ENCODE measurements around the gene ZBTB16. TPM values are rescaled to one million over a fixed set of nuclear protein-coding genes. Genes with fewer than 3 reads are reported as not detected.
A peak's percentile ranks its signal among the peaks of the same experiment; 100 is the strongest.

ZBTB16 gene
- total RNA-seq, 1 donor = under 0.01 TPM

- peaks cover 30% of the 10 kb centered on the region for H3K27me3 ChIP-seq (ENCODE audit: insufficient read depth, low read length)
- H3K4me3 ChIP-seq (ENCODE audit: insufficient read depth, low read length) = no peak overlapping the region
- no peak for TF ChIP-seq CTCF (IDR thresholded peaks at IDR 0.05; ENCODE audit: extremely low read depth, low read depth, low read length)
- no peaks in the 10 kb centered on the region for H3K36me3 ChIP-seq (ENCODE audit: insufficient read depth, low read length)
- no peak overlapping the region for H3K27ac ChIP-seq (ENCODE audit: low read depth, low read length)
- DNase-seq (ENCODE audit: insufficient read length, low spot score, missing footprints) = peak; percentile 69
- H3K4me1 ChIP-seq (ENCODE audit: insufficient read depth, low read length) = peaks cover 8% of the 10 kb centered on the region
- H4K20me1 ChIP-seq (ENCODE audit: insufficient read depth, low read length) = no peaks in the 10 kb centered on the region
- H3K4me2 ChIP-seq (ENCODE audit: insufficient read depth, low read length) = no peak overlapping the region
- no peak overlapping the region for H2AFZ ChIP-seq (ENCODE audit: low read length)
- no peaks in the 10 kb centered on the region for H3K9me3 ChIP-seq (ENCODE audit: low read depth, low read length)
- no peaks in the 10 kb centered on the region for H3K79me2 ChIP-seq (ENCODE audit: insufficient read depth, low read length)
Measured at GRCh38 chr11:114064216-114064615, 4.7 kb downstream of the ZBTB16 start.

- no peaks in the 10 kb centered on the region for H3K79me2 ChIP-seq (ENCODE audit: insufficient read depth, low read length)
- TF ChIP-seq CTCF (IDR thresholded peaks at IDR 0.05; ENCODE audit: extremely low read depth, low read depth, low read length) = no peak
- H3K27me3 ChIP-seq (ENCODE audit: insufficient read depth, low read length) = peaks cover 23% of the 10 kb centered on the region
- H3K27ac ChIP-seq (ENCODE audit: low read depth, low read length) = no peak overlapping the region
- no peaks in the 10 kb centered on the region for H3K36me3 ChIP-seq (ENCODE audit: insufficient read depth, low read length)
- no peak overlapping the region for H3K4me2 ChIP-seq (ENCODE audit: insufficient read depth, low read length)
- peak; percentile 72 for DNase-seq (ENCODE audit: insufficient read length, low spot score, missing footprints)
- no peaks in the 10 kb centered on the region for H4K20me1 ChIP-seq (ENCODE audit: insufficient read depth, low read length)
- no peak overlapping the region for H2AFZ ChIP-seq (ENCODE audit: low read length)
- H3K9me3 ChIP-seq (ENCODE audit: low read depth, low read length) = no peaks in the 10 kb centered on the region
- H3K4me1 ChIP-seq (ENCODE audit: insufficient read depth, low read length) = peaks cover 7% of the 10 kb centered on the region
- H3K4me3 ChIP-seq (ENCODE audit: insufficient read depth, low read length) = no peak overlapping the region
Measured at GRCh38 chr11:114065094-114065493, 5.6 kb downstream of the ZBTB16 start.

- peaks cover 19% of the 10 kb centered on the region for H3K27me3 ChIP-seq (ENCODE audit: insufficient read depth, low read length)
- H3K27ac ChIP-seq (ENCODE audit: low read depth, low read length) = no peak overlapping the region
- no peaks in the 10 kb centered on the region for H4K20me1 ChIP-seq (ENCODE audit: insufficient read depth, low read length)
- H3K4me1 ChIP-seq (ENCODE audit: insufficient read depth, low read length) = peaks cover 3% of the 10 kb centered on the region
- no peaks in the 10 kb centered on the region for H3K79me2 ChIP-seq (ENCODE audit: insufficient read depth, low read length)
- no peak for DNase-seq (ENCODE audit: insufficient read length, low spot score, missing footprints)
- no peak overlapping the region for H3K4me3 ChIP-seq (ENCODE audit: insufficient read depth, low read length)
- no peaks in the 10 kb centered on the region for H3K9me3 ChIP-seq (ENCODE audit: low read depth, low read length)
- H3K36me3 ChIP-seq (ENCODE audit: insufficient read depth, low read length) = no peaks in the 10 kb centered on the region
- no peak overlapping the region for H3K4me2 ChIP-seq (ENCODE audit: insufficient read depth, low read length)
- no peak overlapping the region for H2AFZ ChIP-seq (ENCODE audit: low read length)
- no peak for TF ChIP-seq CTCF (IDR thresholded peaks at IDR 0.05; ENCODE audit: extremely low read depth, low read depth, low read length)
Measured at GRCh38 chr11:114066046-114066648, 6.6 kb downstream of the ZBTB16 start.

GRCh38 chr11:114068327-114068726 lies 8.8 kb downstream of the ZBTB16 start:
- Histone ChIP-seq H2AFZ (ENCODE audit: low read length) (no peak overlapping the region), H3K27ac (ENCODE audit: low read depth, low read length) (no peak overlapping the region), H3K4me3 (ENCODE audit: insufficient read depth, low read length) (no peak overlapping the region), H3K4me1 (ENCODE audit: insufficient read depth, low read length) (no peaks in the 10 kb centered on the region), H4K20me1 (ENCODE audit: insufficient read depth, low read length) (no peaks in the 10 kb centered on the region), H3K27me3 (ENCODE audit: insufficient read depth, low read length) (peaks cover 3% of the 10 kb centered on the region), H3K4me2 (ENCODE audit: insufficient read depth, low read length) (no peak overlapping the region), H3K9me3 (ENCODE audit: low read depth, low read length) (no peaks in the 10 kb centered on the region), H3K79me2 (ENCODE audit: insufficient read depth, low read length) (no peaks in the 10 kb centered on the region), H3K36me3 (ENCODE audit: insufficient read depth, low read length) (no peaks in the 10 kb centered on the region)
- TF ChIP-seq CTCF (IDR thresholded peaks at IDR 0.05; ENCODE audit: extremely low read depth, low read depth, low read length) = no peak
- no peak for DNase-seq (ENCODE audit: insufficient read length, low spot score, missing footprints)
